PC-3 (cell line): ENCODE data around the gene THEM4. TPM values are rescaled to one million over a fixed set of nuclear protein-coding genes. Genes with fewer than 3 reads are reported as not detected.

Source experiments
- ATAC-seq: fragments of 200-7000 bp; cut with Tn5 transposase; 2 replicates; pipeline ENCODE4 v1.9.1; 2020; ENCODE audit warnings: mild to moderate bottlenecking, moderate library complexity
- BruUV-seq: library from RNA; stranded (reverse); fragments of 400-500 nt; replicated peaks from 2 replicates; lab custom pipeline; 2021; lab: Mats Ljungman, UMichigan
- CTCF ChIA-PET: fragments of 300-600 bp; sonication (Branson Sonifier 250); formaldehyde crosslinking; loops from one replicate; lab custom pipeline; 2022; ENCODE audit warnings: antibody characterized with exemption; lab: Charles Lee
- POLR2A ChIA-PET: fragments of 300-600 bp; sonication (Branson Sonifier 250); formaldehyde crosslinking; loops from one replicate; lab custom pipeline; 2022; ENCODE audit warnings: antibody characterized with exemption; ENCODE audit not compliant: unreplicated experiment; lab: Charles Lee
- DNase-seq: peaks from one replicate; pipeline ENCODE4 v3.0.0-alpha.2; 2015
- H2AFZ ChIP-seq: fragments of 300-600 bp; sonication (generic); 2 replicates; pipeline ENCODE4 v1.6.0; 2016; ENCODE audit warnings: antibody characterized with exemption, low read length
- H3F3A ChIP-seq: fragments of 300-600 bp; sonication (generic); one replicate; pipeline ENCODE4 v1.6.0; 2017; ENCODE audit warnings: antibody characterized with exemption, low read length, control low read depth, mild to moderate bottlenecking; ENCODE audit not compliant: unreplicated experiment
- H3K27ac ChIP-seq: fragments of 300-600 bp; sonication (generic); 2 replicates; pipeline ENCODE4 v1.5.1; 2016; ENCODE audit warnings: mild to moderate bottlenecking, low read length
- H3K27me3 ChIP-seq: fragments of 300-600 bp; sonication (generic); 2 replicates; pipeline ENCODE4 v1.6.1; 2016; ENCODE audit warnings: low read length, mixed read lengths
- H3K36me3 ChIP-seq: fragments of 300-600 bp; sonication (generic); 2 replicates; pipeline ENCODE4 v1.6.1; 2016; ENCODE audit warnings: low read depth, mixed run types, low read length, mixed read lengths
- H3K4me1 ChIP-seq: fragments of 300-600 bp; sonication (generic); 2 replicates; pipeline ENCODE4 v1.5.1; 2016; ENCODE audit warnings: low read length; ENCODE audit not compliant: insufficient read depth
- H3K4me2 ChIP-seq: fragments of 300-600 bp; sonication (generic); 2 replicates; pipeline ENCODE4 v1.6.0; 2016; ENCODE audit warnings: low read length
- H3K4me3 ChIP-seq: fragments of 300-600 bp; sonication (generic); 2 replicates; pipeline ENCODE4 v1.5.1; 2016; ENCODE audit warnings: mild to moderate bottlenecking, low read length, mixed read lengths
- H3K79me2 ChIP-seq: fragments of 300-600 bp; sonication (generic); 2 replicates; pipeline ENCODE4 v1.6.1; 2017; ENCODE audit warnings: low read length, mixed read lengths
- H3K9ac ChIP-seq: fragments of 300-600 bp; sonication (generic); 2 replicates; pipeline ENCODE4 v1.6.0; 2016; ENCODE audit warnings: mild to moderate bottlenecking, low read length
- H3K9me2 ChIP-seq: fragments of 300-600 bp; sonication (generic); replicated peaks from 2 replicates; pipeline ENCODE4 v1.6.1; 2016; ENCODE audit warnings: mixed run types, low read length, mixed read lengths
- H3K9me3 ChIP-seq: fragments of 300-600 bp; sonication (generic); 2 replicates; pipeline ENCODE4 v1.6.1; 2016; ENCODE audit warnings: low read length, mixed read lengths
- H4K20me1 ChIP-seq: fragments of 300-600 bp; sonication (generic); 2 replicates; pipeline ENCODE4 v1.6.1; 2016; ENCODE audit warnings: low read length, mixed read lengths
- EZH2 ChIP-seq: fragments of 300-600 bp; sonication (generic); IDR thresholded peaks from one replicate; pipeline ENCODE4 v1.6.1; 2017; ENCODE audit warnings: antibody characterized with exemption, mild to moderate bottlenecking, low read length; ENCODE audit not compliant: unreplicated experiment
- EZH2phosphoT487 ChIP-seq: fragments of 300-600 bp; sonication (generic); IDR thresholded peaks from 2 replicates; pipeline ENCODE4 v1.6.1; 2018; ENCODE audit warnings: mild to moderate bottlenecking, antibody characterized with exemption, low read length, borderline replicate concordance
- intact Hi-C: fragments of 100-400 bp; cut with micrococcal nuclease; formaldehyde crosslinking; loops from 2 replicates; pipeline ENCODE4 v1.9.0; 2023
- total RNA-seq: library from RNA; depleted of rRNA; stranded (reverse); fragments of >200 nt; gene quantifications from 2 replicates; pipeline ENCODE4 v1.2.3, GENCODE V29; 2014
- TF ChIP-seq, protein P1 (sequence below): fragments of 300-600 bp; sonication (generic); conservative IDR thresholded peaks from 2 replicates; pipeline ENCODE4 v1.5.1; 2017; ENCODE audit warnings: antibody characterized with exemption, low read depth, mild to moderate bottlenecking, low read length

THEM4 gene
- total RNA-seq, 1 experiment from 2014 or later, result 18.1 TPM

DNA sequence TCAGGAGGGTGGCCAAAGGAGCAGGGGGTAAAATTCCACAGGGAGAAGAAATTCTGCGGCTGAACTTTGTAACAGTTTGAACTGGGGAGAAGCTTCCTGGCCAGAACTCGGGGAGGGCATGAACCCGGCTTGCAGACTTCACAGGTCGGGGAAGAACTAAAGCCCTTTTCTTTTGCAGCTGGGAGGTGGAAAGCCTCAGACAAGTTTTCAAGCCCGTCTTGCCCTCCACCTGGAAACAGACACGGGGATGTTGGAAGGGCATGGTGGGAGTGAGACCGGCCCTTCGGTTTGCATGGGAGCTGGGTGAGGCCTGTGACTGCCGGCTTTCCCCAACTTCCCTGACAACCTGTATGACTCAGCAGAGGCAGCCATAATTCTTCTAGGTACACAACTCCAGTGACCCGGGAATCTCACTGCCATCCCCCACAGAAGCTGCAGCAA lies 11.3 kb downstream of the THEM4 start:
- intact Hi-C loops, result no loop called here
- H3K9me3 ChIP-seq, result peaks cover 7% of the 10 kb centered on the region; the same call in 1 of the 2 replicates
- ATAC-seq, result no peak
- DNase-seq, result no peak
- H3K27me3 ChIP-seq, result no peaks in the 10 kb centered on the region
- no peak overlapping the region for H3K4me2 ChIP-seq
- CTCF ChIA-PET, result no interaction called here
- H3K36me3 ChIP-seq, result peaks cover 11% of the 10 kb centered on the region
- no peak for TF ChIP-seq EZH2
- TF ChIP-seq EZH2phosphoT487, result no peak
- H3K27ac ChIP-seq, result no peak overlapping the region
- H4K20me1 ChIP-seq, result no peaks in the 10 kb centered on the region
- no peaks in the 10 kb centered on the region for H3F3A ChIP-seq
- no peak overlapping the region for H2AFZ ChIP-seq
- no peak overlapping the region for H3K4me3 ChIP-seq
- POLR2A ChIA-PET, result no interaction called here
- H3K4me1 ChIP-seq, result no peaks in the 10 kb centered on the region; the same call in 1 of the 2 replicates
- H3K9ac ChIP-seq, result no peak overlapping the region
- peaks cover 34% of the 10 kb centered on the region for H3K79me2 ChIP-seq
- no peaks in the 10 kb centered on the region for H3K9me2 ChIP-seq
- no TSS peak for BruUV-seq

DNA sequence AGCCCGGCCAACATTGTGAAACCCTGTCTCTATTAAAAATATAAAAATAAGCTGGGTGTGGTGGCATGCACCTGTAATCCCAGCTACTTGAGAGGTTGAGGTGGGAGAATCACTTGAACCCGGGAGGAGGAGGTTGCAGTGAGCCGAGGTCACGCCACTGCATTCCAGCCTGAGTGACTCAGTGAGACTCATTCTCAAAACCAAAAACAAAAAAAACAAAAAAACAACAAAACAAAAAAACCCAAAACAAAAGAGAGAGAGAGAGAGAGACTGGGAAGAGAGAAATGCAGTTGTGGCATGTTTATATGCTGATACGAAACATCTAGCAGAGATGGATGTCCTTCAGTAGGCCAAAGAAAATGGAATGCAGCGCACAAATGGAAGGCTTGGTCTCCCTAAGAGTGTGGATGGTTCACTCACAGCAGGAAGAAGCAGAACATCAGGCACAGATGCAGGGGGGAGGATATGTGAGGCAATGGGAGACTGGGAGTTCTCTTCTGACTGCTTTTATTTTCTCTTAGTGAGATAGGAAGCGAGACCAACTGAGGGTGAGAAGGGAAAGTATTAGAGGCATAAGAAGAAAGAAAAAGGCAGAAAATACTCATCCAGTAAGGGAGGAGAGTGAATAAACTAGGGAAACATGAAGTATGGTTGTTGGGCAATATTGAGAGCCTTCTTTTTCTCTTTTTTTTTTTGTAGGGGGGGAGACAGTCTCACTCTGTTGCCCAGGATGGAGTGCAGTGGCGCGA lies 16.0 kb downstream of the THEM4 start:
- Histone ChIP-seq H3K79me2 (peaks cover 9% of the 10 kb centered on the region; the same call in 1 of the 2 replicates), H3K9me2 (no peaks in the 10 kb centered on the region), H3K36me3 (no peaks in the 10 kb centered on the region; the same call in 1 of the 2 replicates), H3K4me1 (no peaks in the 10 kb centered on the region; the same call in 1 of the 2 replicates), H3K4me2 (no peak overlapping the region), H4K20me1 (no peaks in the 10 kb centered on the region), H2AFZ (no peak overlapping the region), H3K27ac (no peak overlapping the region), H3K27me3 (no peaks in the 10 kb centered on the region), H3K9ac (no peak overlapping the region), H3K9me3 (no peaks in the 10 kb centered on the region), H3F3A (no peaks in the 10 kb centered on the region), H3K4me3 (no peak overlapping the region)
- DNase-seq (no peak), ATAC-seq (no peak)
- CTCF ChIA-PET, result no interaction called here
- intact Hi-C loops, result no loop called here
- TF ChIP-seq, protein P1, sequence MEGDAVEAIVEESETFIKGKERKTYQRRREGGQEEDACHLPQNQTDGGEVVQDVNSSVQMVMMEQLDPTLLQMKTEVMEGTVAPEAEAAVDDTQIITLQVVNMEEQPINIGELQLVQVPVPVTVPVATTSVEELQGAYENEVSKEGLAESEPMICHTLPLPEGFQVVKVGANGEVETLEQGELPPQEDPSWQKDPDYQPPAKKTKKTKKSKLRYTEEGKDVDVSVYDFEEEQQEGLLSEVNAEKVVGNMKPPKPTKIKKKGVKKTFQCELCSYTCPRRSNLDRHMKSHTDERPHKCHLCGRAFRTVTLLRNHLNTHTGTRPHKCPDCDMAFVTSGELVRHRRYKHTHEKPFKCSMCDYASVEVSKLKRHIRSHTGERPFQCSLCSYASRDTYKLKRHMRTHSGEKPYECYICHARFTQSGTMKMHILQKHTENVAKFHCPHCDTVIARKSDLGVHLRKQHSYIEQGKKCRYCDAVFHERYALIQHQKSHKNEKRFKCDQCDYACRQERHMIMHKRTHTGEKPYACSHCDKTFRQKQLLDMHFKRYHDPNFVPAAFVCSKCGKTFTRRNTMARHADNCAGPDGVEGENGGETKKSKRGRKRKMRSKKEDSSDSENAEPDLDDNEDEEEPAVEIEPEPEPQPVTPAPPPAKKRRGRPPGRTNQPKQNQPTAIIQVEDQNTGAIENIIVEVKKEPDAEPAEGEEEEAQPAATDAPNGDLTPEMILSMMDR, result no peak
- TF ChIP-seq EZH2phosphoT487, result no peak
- no peak for TF ChIP-seq EZH2
- POLR2A ChIA-PET, result no interaction called here
- BruUV-seq, result no TSS peak

DNA sequence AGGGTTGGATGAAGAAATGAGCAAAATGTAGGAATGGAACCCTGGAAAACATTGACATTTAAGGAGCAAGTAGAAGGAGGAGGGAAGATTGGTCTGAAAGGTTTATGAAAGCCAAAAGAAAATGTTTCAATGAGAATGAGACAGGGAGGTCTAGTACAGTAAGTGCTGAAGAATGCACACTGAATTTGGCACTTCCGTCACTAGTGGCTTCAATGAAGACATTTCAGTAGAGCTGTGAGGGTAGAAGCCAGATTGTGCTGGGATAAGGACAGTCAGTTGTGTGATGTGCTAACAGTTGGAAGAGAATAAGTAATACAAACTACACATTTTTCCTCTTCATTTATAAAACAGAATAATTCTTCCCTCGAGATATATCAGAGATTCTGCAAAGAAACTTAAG lies 17.1 kb downstream of the THEM4 start:
- intact Hi-C loops, result no loop called here
- H3K9me3 ChIP-seq, result no peaks in the 10 kb centered on the region
- no peak overlapping the region for H3K4me2 ChIP-seq
- H3K36me3 ChIP-seq, result no peaks in the 10 kb centered on the region; the same call in 1 of the 2 replicates
- H3K27ac ChIP-seq, result no peak overlapping the region
- H3K4me1 ChIP-seq, result peaks cover 10% of the 10 kb centered on the region
- TF ChIP-seq EZH2phosphoT487 (no peak), EZH2 (no peak)
- TF ChIP-seq, protein P1, result no peak
- H3K4me3 ChIP-seq, result no peak overlapping the region
- DNase-seq, result no peak
- H3K79me2 ChIP-seq, result no peaks in the 10 kb centered on the region
- ATAC-seq, result no peak
- peaks cover 5% of the 10 kb centered on the region for H3F3A ChIP-seq
- H3K27me3 ChIP-seq, result no peaks in the 10 kb centered on the region
- no peaks in the 10 kb centered on the region for H4K20me1 ChIP-seq
- H3K9me2 ChIP-seq, result no peaks in the 10 kb centered on the region
- POLR2A ChIA-PET, result no interaction called here
- CTCF ChIA-PET, result no interaction called here
- BruUV-seq, result no TSS peak
- H2AFZ ChIP-seq, result no peak overlapping the region
- H3K9ac ChIP-seq, result no peak overlapping the region
